Tibial nerve (tissue), 4 donors: ENCODE data around the gene RBBP5.

Source experiments
- CTCF ChIP-seq, 5 experiments: fragments of 200-600 bp in 3 of 5; fragments of 450-650 bp in 2 of 5; sonication (generic) in 3 of 5; IDR thresholded peaks; one replicate each; pipeline ENCODE4 v1.5.1; 2016 to 2019; ENCODE audit warnings: antibody characterized with exemption in 5 of 5, mild to moderate bottlenecking in 3 of 5, moderate library complexity in 2 of 5
- EP300 ChIP-seq, 2 donors: sonication (generic); formaldehyde crosslinking; IDR thresholded peaks; one replicate each; pipeline ENCODE4 v1.6.1; 2017; ENCODE audit warnings: antibody characterized with exemption in 2 of 2, mild to moderate bottlenecking in 1 of 2
- POLR2A ChIP-seq, 2 donors: fragments of 450-650 bp; IDR thresholded peaks; one replicate each; pipeline ENCODE4 v1.6.1; 2017; ENCODE audit warnings: antibody characterized with exemption in 2 of 2, mild to moderate bottlenecking in 2 of 2, moderate library complexity in 2 of 2

- no peak for TF ChIP-seq EP300 (IDR thresholded peaks at IDR 0.05)
- no peak for TF ChIP-seq POLR2A (IDR thresholded peaks at IDR 0.05)
- no peak for TF ChIP-seq CTCF (IDR thresholded peaks at IDR 0.05)
Measured at GRCh38 chr1:205044741-205045140, 77.0 kb downstream of the RBBP5 start.
